H9 (cell line): ENCODE measurements around the gene JARID2. TPM values are rescaled to one million over a fixed set of nuclear protein-coding genes. Genes with fewer than 3 reads are reported as not detected.

ENCODE experiments used
- DNase-seq: peaks from one replicate; pipeline ENCODE4 v3.0.0-alpha.2; 2017
- H2AFZ ChIP-seq: one replicate; pipeline ENCODE4 v1.6.1; 2013; ENCODE audit warnings: mild to moderate bottlenecking, low read length, control low read depth, moderate library complexity
- H2AK5ac ChIP-seq: 2 replicates; pipeline ENCODE4 v1.6.1; 2013; ENCODE audit warnings: low read length, control low read depth, mixed read lengths; ENCODE audit not compliant: insufficient read length
- H2BK120ac ChIP-seq: one replicate; pipeline ENCODE4 v1.6.1; 2013; ENCODE audit warnings: low read depth, mild to moderate bottlenecking, low read length, control low read depth, inconsistent platforms; ENCODE audit not compliant: poor library complexity, severe bottlenecking
- H2BK12ac ChIP-seq: 2 replicates; pipeline ENCODE4 v1.6.1; 2013; ENCODE audit warnings: low read length, control low read depth, mixed read lengths, low read depth; ENCODE audit not compliant: insufficient read length
- H2BK15ac ChIP-seq: 2 replicates; pipeline ENCODE4 v1.6.1; 2013; ENCODE audit warnings: low read depth, low read length, control low read depth
- H2BK20ac ChIP-seq: one replicate; pipeline ENCODE4 v1.6.1; 2013; ENCODE audit warnings: low read depth, mild to moderate bottlenecking, low read length, control low read depth, inconsistent platforms; ENCODE audit not compliant: poor library complexity, severe bottlenecking
- H2BK5ac ChIP-seq: 2 replicates; pipeline ENCODE4 v1.6.1; 2013; ENCODE audit warnings: low read length, control low read depth, mixed read lengths; ENCODE audit not compliant: insufficient read length
- H3K14ac ChIP-seq: 2 replicates; pipeline ENCODE4 v1.6.1; 2013; ENCODE audit warnings: low read length, control low read depth; ENCODE audit not compliant: insufficient read depth
- H3K18ac ChIP-seq: 2 replicates; pipeline ENCODE4 v1.6.1; 2013; ENCODE audit warnings: low read depth, mild to moderate bottlenecking, mixed read lengths, low read length, control low read depth; ENCODE audit not compliant: insufficient read length
- H3K23ac ChIP-seq: 2 replicates; pipeline ENCODE4 v1.6.1; 2013; ENCODE audit warnings: low read length, control low read depth, mixed read lengths, low read depth; ENCODE audit not compliant: insufficient read length
- H3K23me2 ChIP-seq: 2 replicates; pipeline ENCODE4 v1.6.1; 2013; ENCODE audit warnings: low read depth, mild to moderate bottlenecking, mixed read lengths, low read length, control low read depth; ENCODE audit not compliant: insufficient read length, poor library complexity, severe bottlenecking
- H3K27ac ChIP-seq: 2 replicates; pipeline ENCODE4 v1.5.1; 2013; ENCODE audit warnings: low read length, control low read depth, mixed read lengths, low read depth; ENCODE audit not compliant: insufficient read length
- H3K27me3 ChIP-seq: 2 replicates; pipeline ENCODE4 v1.6.1; 2013; ENCODE audit warnings: low read length, control low read depth, inconsistent platforms; ENCODE audit not compliant: insufficient read depth
- H3K4ac ChIP-seq: 2 replicates; pipeline ENCODE4 v1.6.1; 2013; ENCODE audit warnings: low read depth, mild to moderate bottlenecking, control low read depth, inconsistent platforms, low read length, moderate library complexity
- H3K4me1 ChIP-seq: 2 replicates; pipeline ENCODE4 v1.6.1; 2013; ENCODE audit warnings: low read length, control low read depth, inconsistent platforms; ENCODE audit not compliant: insufficient read depth
- H3K4me2 ChIP-seq: 2 replicates; pipeline ENCODE4 v1.6.1; 2013; ENCODE audit warnings: low read length, control low read depth, mixed read lengths; ENCODE audit not compliant: insufficient read length, insufficient read depth
- H3K56ac ChIP-seq: 2 replicates; pipeline ENCODE4 v1.6.1; 2013; ENCODE audit warnings: low read depth, mild to moderate bottlenecking, mixed read lengths, low read length, control low read depth; ENCODE audit not compliant: insufficient read length
- H3K79me1 ChIP-seq: 2 replicates; pipeline ENCODE4 v1.6.1; 2013; ENCODE audit warnings: low read depth, mild to moderate bottlenecking, moderate library complexity, low read length, control low read depth, inconsistent platforms; ENCODE audit not compliant: insufficient read depth, poor library complexity, severe bottlenecking
- H3K79me2 ChIP-seq: 2 replicates; pipeline ENCODE4 v1.6.1; 2013; ENCODE audit warnings: low read length, control low read depth, inconsistent platforms; ENCODE audit not compliant: insufficient read depth
- H3K9ac ChIP-seq: 2 replicates; pipeline ENCODE4 v1.6.1; 2013; ENCODE audit warnings: low read length, control low read depth, mixed read lengths; ENCODE audit not compliant: insufficient read length; ENCODE audit errors: extremely low read depth
- H3K9me3 ChIP-seq: one replicate; pipeline ENCODE4 v1.6.1; 2013; ENCODE audit warnings: low read depth, low read length, inconsistent platforms; ENCODE audit not compliant: control insufficient read depth
- H3T11ph ChIP-seq: one replicate; pipeline ENCODE4 v1.6.1; 2013; ENCODE audit warnings: mild to moderate bottlenecking, low read length, control low read depth, inconsistent platforms
- H4K20me1 ChIP-seq: one replicate; pipeline ENCODE4 v1.6.1; 2013; ENCODE audit not compliant: control insufficient read depth, insufficient read length, insufficient read depth
- H4K5ac ChIP-seq: 2 replicates; pipeline ENCODE4 v1.6.1; 2013; ENCODE audit warnings: low read depth, mild to moderate bottlenecking, mixed read lengths, low read length, control low read depth; ENCODE audit not compliant: insufficient read length
- H4K8ac ChIP-seq: replicated peaks from 2 replicates; pipeline ENCODE4 v1.6.1; 2013; ENCODE audit warnings: low read length, control low read depth, mixed read lengths, low read depth; ENCODE audit not compliant: insufficient read length
- H4K91ac ChIP-seq: 2 replicates; pipeline ENCODE4 v1.6.1; 2013; ENCODE audit warnings: low read depth, mild to moderate bottlenecking, moderate library complexity, mixed read lengths, low read length, control low read depth; ENCODE audit not compliant: insufficient read length
- H3K27ac Mint-ChIP-seq, 3 experiments: 2 replicates in 2 of 3; 3 replicates in 1 of 3; pipeline ENCODE4 v1.8.0; 2020 to 2021; ENCODE audit warnings: mixed read lengths in 3 of 3, mild to moderate bottlenecking in 1 of 3, moderate library complexity in 1 of 3
- H3K27me3 Mint-ChIP-seq: 2 replicates; pipeline ENCODE4 v1.8.0; 2021; ENCODE audit warnings: low read depth, mild to moderate bottlenecking, moderate library complexity, mixed read lengths
- H3K36me3 Mint-ChIP-seq, 3 experiments: 2 replicates in 2 of 3; 3 replicates in 1 of 3; pipeline ENCODE4 v1.8.0; 2020 to 2021; ENCODE audit warnings: low read depth in 3 of 3, mixed read lengths in 3 of 3; ENCODE audit not compliant: insufficient read depth in 1 of 3
- H3K4me1 Mint-ChIP-seq, 2 experiments: 2 replicates each; pipeline ENCODE4 v1.8.0; 2020; ENCODE audit warnings: mixed read lengths in 2 of 2
- H3K4me3 Mint-ChIP-seq, 2 experiments: 2 replicates in 1 of 2; 3 replicates in 1 of 2; pipeline ENCODE4 v1.8.0; 2020 to 2021; ENCODE audit warnings: mild to moderate bottlenecking in 2 of 2, mixed read lengths in 2 of 2, moderate library complexity in 1 of 2
- H3K9me3 Mint-ChIP-seq, 2 experiments: 2 replicates in 1 of 2; 3 replicates in 1 of 2; pipeline ENCODE4 v1.8.0; 2020; ENCODE audit warnings: mild to moderate bottlenecking in 2 of 2, mixed read lengths in 2 of 2, moderate library complexity in 1 of 2
- CTCF ChIP-seq: fragments of 200-600 bp; sonication (generic); conservative IDR thresholded peaks from 3 replicates; pipeline ENCODE4 v1.8.0; 2021; ENCODE audit warnings: antibody characterized with exemption, mild to moderate bottlenecking
- WGBS: extraction: QIAGEN DNeasy Blood & Tissue Kit; methylation state at CpG from one replicate; pipeline ENCODE4 v1.1.7; 2013; ENCODE audit warnings: missing lambda C conversion rate, low lambda C conversion rate, mixed read lengths; ENCODE audit not compliant: insufficient read length; ENCODE audit errors: extremely low coverage; 5-methylcytosine and 5-hydroxymethylcytosine counted together
- total RNA-seq: library from RNA; stranded (reverse); gene quantifications from 2 replicates; pipeline ENCODE4 v1.2.1, GENCODE V29; 2021

The JARID2 gene
- total RNA-seq, 1 experiment from 2014 or later: 174 TPM

- Mint-ChIP-seq H3K9me3 (no peaks in the 10 kb centered on the region), H3K27ac (peak overlapping the region; percentile 3 to 44 (median 6); a peak in 5 of 7 replicates), H3K36me3 (peaks cover 0 to 6% (median 3%) of the 10 kb centered on the region in 3 experiments; a peak in 2 of 7 replicates), H3K4me1 (peaks cover 84 to 86% of the 10 kb centered on the region in 2 experiments), H3K27me3 (no peaks in the 10 kb centered on the region; the same call in 1 of the 2 replicates), H3K4me3 (peak overlapping the region in 1 of 2 experiments; percentile 47; a peak in 1 of 5 replicates)
- Histone ChIP-seq H2BK120ac (no peak overlapping the region), H3K4me2 (no peak overlapping the region), H2AFZ (no peak overlapping the region), H3K56ac (no peak overlapping the region), H3K23me2 (no peaks in the 10 kb centered on the region), H3K79me2 (peaks cover 91% of the 10 kb centered on the region), H2BK20ac (no peak overlapping the region), H4K5ac (no peak overlapping the region), H3K18ac (no peak overlapping the region), H3K9ac (no peak overlapping the region), H3K4me1 (peaks cover 24% of the 10 kb centered on the region), H3K23ac (no peak overlapping the region), H3K14ac (no peak overlapping the region), H3K9me3 (no peaks in the 10 kb centered on the region), H3K27ac (no peak overlapping the region), H3T11ph (no peak overlapping the region), H2BK5ac (no peak overlapping the region), H2BK12ac (no peak overlapping the region), H3K27me3 (no peaks in the 10 kb centered on the region), H2BK15ac (no peak overlapping the region), H4K20me1 (no peaks in the 10 kb centered on the region), H2AK5ac (no peak overlapping the region), H3K4ac (no peak overlapping the region), H4K8ac (no peak overlapping the region), H3K79me1 (no peaks in the 10 kb centered on the region), H4K91ac (no peak overlapping the region)
- TF ChIP-seq CTCF: no peak
- no peak for DNase-seq
- WGBS: no CpG with 5 or more reads among the region's 1 CpG
Observed at GRCh38 chr6:15338476-15338875, 92.6 kb downstream of the JARID2 start.
